OCI-LY1 (cell line): Measurements from ENCODE around the gene CTBP2.

Source experiments
- EZH2 ChIP-seq: fragments of 200-600 bp; sonication (generic), shearing (Covaris generic); IDR thresholded peaks from 2 replicates; pipeline ENCODE4 v1.8.0; 2017; ENCODE audit warnings: borderline replicate concordance, mixed run types, mild to moderate bottlenecking, antibody characterized with exemption, low read length, moderate library complexity, mixed read lengths
- TF ChIP-seq, protein P1 (sequence below): fragments of 200-600 bp; sonication (generic), shearing (Covaris generic); IDR thresholded peaks from 2 replicates; pipeline ENCODE4 v1.5.1; 2017; ENCODE audit warnings: mild to moderate bottlenecking, antibody characterized with exemption, low read length, moderate library complexity, mixed read lengths

DNA sequence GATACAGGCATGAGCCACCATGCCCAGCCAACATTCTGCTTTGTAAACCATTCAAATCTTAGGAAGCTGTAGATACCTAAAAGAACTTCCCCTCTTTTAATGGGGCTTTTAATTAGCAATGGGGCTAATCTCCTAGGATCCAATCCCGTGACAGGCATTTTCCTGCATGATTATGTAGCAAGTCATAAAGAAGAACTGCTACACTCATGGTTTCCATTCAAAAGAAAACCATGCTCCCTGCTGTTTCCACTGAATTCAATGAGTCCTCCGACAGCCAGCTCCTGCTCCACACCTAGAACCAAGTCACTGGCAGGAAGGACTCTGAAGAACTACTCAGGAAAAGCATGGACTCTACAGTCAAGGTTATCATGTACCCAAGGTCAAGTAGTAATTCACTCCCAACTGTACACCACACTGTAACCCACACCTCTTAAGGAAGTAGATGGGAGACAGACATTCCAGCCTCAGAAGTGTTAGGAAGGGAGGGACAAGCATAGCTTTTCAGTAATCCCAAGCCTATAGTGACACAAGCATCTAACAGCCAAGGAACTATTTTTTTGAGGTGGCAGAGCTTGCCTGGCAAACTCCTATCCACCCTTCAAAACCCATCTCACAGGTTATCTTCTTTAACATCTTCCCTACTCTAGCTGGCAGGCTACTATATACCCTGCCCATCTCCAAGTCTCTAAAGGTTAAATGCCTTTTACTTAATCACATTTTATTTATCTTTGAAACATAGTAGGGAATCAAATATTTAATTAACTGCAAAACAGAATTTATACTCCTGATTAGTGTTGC, 47.5 kb downstream of the CTBP2 start:
- TF ChIP-seq, protein P1, sequence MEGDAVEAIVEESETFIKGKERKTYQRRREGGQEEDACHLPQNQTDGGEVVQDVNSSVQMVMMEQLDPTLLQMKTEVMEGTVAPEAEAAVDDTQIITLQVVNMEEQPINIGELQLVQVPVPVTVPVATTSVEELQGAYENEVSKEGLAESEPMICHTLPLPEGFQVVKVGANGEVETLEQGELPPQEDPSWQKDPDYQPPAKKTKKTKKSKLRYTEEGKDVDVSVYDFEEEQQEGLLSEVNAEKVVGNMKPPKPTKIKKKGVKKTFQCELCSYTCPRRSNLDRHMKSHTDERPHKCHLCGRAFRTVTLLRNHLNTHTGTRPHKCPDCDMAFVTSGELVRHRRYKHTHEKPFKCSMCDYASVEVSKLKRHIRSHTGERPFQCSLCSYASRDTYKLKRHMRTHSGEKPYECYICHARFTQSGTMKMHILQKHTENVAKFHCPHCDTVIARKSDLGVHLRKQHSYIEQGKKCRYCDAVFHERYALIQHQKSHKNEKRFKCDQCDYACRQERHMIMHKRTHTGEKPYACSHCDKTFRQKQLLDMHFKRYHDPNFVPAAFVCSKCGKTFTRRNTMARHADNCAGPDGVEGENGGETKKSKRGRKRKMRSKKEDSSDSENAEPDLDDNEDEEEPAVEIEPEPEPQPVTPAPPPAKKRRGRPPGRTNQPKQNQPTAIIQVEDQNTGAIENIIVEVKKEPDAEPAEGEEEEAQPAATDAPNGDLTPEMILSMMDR = no peak
- no peak for TF ChIP-seq EZH2
